GM10248 (cell line): ENCODE results near the gene GPHN.
"Not testable (repeated sequence)": the region's sequence is repeated elsewhere in the genome, so short reads cannot be mapped to it uniquely, and the experiment has no call there.

Experiments
- CTCF ChIA-PET: fragments of 300-600 bp; sonication (Branson Sonifier 250); formaldehyde crosslinking; extraction: SDS; loops from one replicate; lab custom pipeline; 2021; ENCODE audit warnings: antibody characterized with exemption; lab: Yijun Ruan, JAX
- POLR2A ChIA-PET: fragments of 350-650 bp; sonication (Branson Sonifier 250); formaldehyde crosslinking; extraction: SDS; loops from one replicate; lab custom pipeline; 2020; ENCODE audit warnings: antibody characterized with exemption; lab: Yijun Ruan, JAX
- DNase-seq: peaks from one replicate; pipeline ENCODE4 v3.0.0; 2012; ENCODE audit errors: extremely low spot score
- TF ChIP-seq, protein P1 (sequence below): IDR thresholded peaks from 2 replicates; pipeline ENCODE4 v1.5.1; 2012; ENCODE audit warnings: mild to moderate bottlenecking, low read depth; ENCODE audit errors: extremely low read depth, missing control alignments, control extremely low read depth

The GPHN gene

DNA sequence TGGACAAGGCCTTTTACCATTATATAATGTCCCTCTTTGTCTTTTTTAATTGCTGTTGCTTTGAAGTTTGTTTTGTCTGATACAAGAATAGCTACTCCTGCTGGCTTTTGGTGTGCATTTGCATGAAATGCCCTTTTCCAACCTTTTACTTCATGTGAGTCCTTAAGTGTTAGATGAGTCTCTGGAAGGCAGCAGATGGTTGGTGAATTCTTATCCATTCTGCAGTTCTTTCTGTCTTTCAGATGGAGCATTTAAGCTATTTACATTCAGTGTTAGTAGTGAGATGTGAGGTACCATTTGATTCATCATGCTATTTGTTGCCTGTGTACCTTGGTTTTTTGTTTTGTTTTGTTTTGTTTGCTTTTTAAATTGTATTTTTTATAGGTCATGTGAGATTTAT is 208.3 kb downstream of the GPHN start:
- POLR2A ChIA-PET, result no interaction called here
- CTCF ChIA-PET, result no interaction called here
- no peak for DNase-seq
- TF ChIP-seq, protein P1, sequence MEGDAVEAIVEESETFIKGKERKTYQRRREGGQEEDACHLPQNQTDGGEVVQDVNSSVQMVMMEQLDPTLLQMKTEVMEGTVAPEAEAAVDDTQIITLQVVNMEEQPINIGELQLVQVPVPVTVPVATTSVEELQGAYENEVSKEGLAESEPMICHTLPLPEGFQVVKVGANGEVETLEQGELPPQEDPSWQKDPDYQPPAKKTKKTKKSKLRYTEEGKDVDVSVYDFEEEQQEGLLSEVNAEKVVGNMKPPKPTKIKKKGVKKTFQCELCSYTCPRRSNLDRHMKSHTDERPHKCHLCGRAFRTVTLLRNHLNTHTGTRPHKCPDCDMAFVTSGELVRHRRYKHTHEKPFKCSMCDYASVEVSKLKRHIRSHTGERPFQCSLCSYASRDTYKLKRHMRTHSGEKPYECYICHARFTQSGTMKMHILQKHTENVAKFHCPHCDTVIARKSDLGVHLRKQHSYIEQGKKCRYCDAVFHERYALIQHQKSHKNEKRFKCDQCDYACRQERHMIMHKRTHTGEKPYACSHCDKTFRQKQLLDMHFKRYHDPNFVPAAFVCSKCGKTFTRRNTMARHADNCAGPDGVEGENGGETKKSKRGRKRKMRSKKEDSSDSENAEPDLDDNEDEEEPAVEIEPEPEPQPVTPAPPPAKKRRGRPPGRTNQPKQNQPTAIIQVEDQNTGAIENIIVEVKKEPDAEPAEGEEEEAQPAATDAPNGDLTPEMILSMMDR, result no peak

DNA sequence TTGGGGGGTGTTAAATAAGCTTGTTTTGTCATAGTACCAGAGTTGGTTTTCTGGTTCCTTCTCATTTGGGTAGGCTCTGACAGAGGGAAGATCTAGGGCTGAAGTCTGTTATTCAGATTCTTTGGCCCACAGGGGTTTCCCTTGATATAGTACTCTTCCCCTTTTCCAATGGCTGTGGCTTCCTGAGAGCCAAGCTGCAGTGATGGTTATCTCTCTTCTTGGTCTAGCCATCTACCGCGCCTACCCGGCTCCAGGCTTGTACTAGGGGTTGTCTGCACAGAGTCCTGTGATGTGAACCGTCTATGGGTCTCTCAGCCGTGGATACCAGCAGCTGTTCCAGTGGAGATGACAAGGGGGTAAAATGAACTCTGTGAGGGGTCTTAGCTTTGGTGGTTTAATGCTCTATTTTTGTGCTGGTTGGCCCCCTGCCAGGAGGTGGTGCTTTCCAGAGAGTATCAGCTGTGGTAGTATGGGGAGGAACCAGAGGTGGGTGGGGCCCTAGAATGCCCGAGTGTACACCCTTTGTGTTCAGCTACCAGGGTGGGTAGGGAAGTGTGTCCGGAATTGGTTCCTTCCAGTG is 209.7 kb downstream of the GPHN start:
- no peak for DNase-seq
- TF ChIP-seq, protein P1, result no peak
- POLR2A ChIA-PET, result no interaction called here
- CTCF ChIA-PET, result interaction anchor here (0.9 to 2.0 kb wide), 2 partner anchors 9 to 31 kb away, joined by 3 to 4 read pairs; no protein-coding TSS in a partner anchor

DNA sequence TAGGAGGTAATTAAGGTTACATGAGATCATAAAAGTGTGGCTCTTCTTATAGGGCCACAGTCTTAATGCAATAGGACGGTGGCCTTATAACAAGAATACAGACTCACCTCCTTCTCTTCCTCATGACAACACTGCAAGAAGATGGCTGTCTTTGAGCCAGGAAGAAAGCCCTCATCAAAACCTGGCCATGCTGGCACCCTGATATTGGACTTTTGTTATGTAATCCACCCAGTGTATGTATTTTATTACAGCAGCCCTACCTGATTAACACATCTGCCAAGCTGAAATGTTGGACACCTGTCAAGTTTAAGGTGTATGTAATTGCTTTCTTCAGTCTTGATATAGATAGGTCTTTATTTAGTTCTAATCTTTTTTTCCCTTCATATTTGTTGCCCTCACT is 217.0 kb downstream of the GPHN start:
- DNase-seq, result no peak
- ChIA-PET POLR2A (no interaction called here), CTCF (interaction anchor here (0.9 to 1.2 kb wide), 2 partner anchors 9 to 10 kb away, joined by 3 to 4 read pairs; no protein-coding TSS in a partner anchor)
- TF ChIP-seq, protein P1, result no peak

DNA sequence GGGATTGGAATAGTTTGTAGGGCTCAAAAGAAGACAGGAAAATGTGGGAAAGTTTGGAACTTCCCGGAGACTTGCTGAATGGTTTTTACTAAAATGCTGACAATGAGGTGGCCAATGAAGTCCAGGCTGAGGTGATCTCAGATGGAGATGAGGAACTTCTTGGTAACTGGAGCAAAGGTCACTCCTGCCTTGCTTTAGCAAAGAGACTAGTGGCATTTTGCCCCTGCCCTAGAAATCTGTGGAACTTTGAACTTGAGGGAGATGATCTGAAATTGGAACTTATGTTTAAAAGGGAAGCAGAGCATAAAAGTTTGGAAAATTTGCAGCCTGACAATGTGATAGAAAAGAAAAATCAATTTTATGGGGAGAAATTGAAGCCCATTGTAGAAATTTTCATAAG is 223.4 kb downstream of the GPHN start:
- CTCF ChIA-PET, DNase-seq, POLR2A ChIA-PET: not testable (repeated sequence)

DNA sequence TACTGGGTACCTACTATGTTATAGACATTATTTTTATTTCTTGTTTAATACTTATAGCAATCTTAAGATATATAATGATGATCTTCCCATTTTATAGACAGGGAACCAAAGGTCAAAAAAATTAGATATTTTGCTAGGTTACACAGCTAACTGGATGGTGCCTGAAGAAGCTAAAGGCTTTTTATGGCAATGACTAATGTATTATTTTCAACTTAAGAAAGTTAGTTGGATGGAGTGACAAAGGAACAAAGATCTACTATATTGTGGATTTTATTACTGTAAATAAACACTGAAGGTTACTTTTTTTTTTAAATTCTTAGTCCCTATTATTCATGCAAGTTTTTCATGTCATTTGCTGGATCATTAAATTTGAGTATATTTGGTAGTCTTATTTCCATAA is 227.9 kb downstream of the GPHN start:
- CTCF ChIA-PET, result no interaction called here
- TF ChIP-seq, protein P1, result no peak
- no peak for DNase-seq
- POLR2A ChIA-PET, result no interaction called here

DNA sequence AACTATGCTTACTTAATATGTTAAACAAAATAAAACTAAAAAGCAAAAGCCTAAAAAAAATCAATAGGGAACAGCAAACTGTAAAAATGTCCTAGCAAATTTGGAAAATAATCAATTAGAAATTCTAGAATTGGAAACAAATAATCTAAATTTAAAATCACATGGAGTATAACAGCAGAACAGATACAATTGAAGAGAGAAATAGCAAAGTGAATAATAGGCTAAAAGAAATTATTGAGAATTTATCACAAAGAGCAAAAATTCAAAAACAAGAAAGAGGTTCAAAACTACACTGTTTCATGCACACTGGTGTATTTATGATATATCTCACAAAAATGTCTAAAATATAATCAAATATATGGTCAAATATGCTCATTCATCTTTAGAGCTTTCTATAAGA is 231.9 kb downstream of the GPHN start:
- TF ChIP-seq, protein P1, result no peak
- CTCF ChIA-PET, result no interaction called here
- no peak for DNase-seq
- POLR2A ChIA-PET, result no interaction called here

DNA sequence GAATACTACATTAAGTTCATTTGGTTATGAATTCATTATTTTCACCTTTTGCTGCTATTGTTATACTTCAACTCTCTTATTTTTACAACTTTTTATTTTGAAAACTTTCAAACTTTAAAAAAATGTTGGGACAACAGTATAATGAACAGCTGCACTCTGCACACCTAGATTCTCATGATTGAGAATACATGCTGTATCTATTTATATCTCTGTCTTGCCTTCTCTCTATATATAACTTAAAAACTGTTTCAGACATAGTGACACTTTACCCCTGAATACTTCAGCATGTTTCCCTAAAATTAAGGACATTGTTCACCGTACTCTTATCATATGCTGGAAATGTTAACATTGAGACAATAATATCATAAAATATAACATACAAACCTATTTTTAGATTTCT is 237.1 kb downstream of the GPHN start:
- DNase-seq, result no peak
- TF ChIP-seq, protein P1, result no peak
- POLR2A ChIA-PET, result no interaction called here
- CTCF ChIA-PET, result no interaction called here
